ENCODE data around the gene COL8A1.

GRCh38 chr3:99714146-99714545, 75.8 kb downstream of the COL8A1 start:
- TF ChIP-seq CTCF (IDR thresholded peaks at IDR 0.05) = no peak
- no peak for TF ChIP-seq POLR2A (IDR thresholded peaks at IDR 0.05)

Measured in testis (tissue), 2 donors.